OCI-LY3 (cell line): ENCODE data around the gene HDHD3.

Source experiments
- EZH2phosphoT487 ChIP-seq: fragments of 200-600 bp; shearing (Covaris generic); IDR thresholded peaks from 2 replicates; pipeline ENCODE4 v1.6.1; 2018; ENCODE audit warnings: antibody characterized with exemption, mixed run types, low read depth
- TF ChIP-seq, protein P1 (sequence below): fragments of 200-600, 300-600 bp; sonication (generic); IDR thresholded peaks from 2 replicates; pipeline ENCODE4 v1.5.1; 2014; ENCODE audit warnings: antibody characterized with exemption, low read length, low read depth

DNA sequence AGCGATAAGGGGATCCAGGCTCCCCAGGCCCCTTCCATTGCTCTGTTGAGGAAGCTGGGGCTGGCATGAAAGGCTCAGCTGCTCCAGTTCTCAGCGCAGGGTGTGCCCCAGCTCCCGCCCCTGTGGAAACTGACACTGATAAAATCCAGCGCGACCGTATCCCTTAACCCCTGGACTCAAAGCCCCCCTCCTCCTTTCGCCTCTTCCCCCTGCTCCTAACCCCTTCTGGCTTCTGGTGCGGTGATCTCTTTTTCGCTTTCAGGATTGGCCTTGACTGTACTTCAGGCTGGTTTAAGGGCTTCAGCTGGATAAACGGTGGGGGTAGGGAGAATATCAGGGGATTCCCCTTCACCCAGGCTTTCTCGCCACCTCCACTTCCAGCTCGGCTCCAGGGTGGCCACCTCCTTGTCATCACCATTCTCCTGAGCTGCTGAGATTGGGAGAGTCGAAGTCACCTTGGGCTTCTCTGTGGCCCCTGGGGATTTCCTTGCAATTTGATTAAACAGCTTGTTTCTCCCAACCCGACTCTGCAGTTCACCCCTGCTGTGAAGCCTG is 26.6 kb downstream of the HDHD3 start:
- TF ChIP-seq, protein P1, sequence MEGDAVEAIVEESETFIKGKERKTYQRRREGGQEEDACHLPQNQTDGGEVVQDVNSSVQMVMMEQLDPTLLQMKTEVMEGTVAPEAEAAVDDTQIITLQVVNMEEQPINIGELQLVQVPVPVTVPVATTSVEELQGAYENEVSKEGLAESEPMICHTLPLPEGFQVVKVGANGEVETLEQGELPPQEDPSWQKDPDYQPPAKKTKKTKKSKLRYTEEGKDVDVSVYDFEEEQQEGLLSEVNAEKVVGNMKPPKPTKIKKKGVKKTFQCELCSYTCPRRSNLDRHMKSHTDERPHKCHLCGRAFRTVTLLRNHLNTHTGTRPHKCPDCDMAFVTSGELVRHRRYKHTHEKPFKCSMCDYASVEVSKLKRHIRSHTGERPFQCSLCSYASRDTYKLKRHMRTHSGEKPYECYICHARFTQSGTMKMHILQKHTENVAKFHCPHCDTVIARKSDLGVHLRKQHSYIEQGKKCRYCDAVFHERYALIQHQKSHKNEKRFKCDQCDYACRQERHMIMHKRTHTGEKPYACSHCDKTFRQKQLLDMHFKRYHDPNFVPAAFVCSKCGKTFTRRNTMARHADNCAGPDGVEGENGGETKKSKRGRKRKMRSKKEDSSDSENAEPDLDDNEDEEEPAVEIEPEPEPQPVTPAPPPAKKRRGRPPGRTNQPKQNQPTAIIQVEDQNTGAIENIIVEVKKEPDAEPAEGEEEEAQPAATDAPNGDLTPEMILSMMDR, result no peak
- TF ChIP-seq EZH2phosphoT487, result no peak
